ENCODE data around the gene CAVIN3. TPM values are rescaled to one million over a fixed set of nuclear protein-coding genes. Genes with fewer than 3 reads are reported as not detected.

CAVIN3 gene
- total RNA-seq, 1 donor, result 142 TPM

DNA sequence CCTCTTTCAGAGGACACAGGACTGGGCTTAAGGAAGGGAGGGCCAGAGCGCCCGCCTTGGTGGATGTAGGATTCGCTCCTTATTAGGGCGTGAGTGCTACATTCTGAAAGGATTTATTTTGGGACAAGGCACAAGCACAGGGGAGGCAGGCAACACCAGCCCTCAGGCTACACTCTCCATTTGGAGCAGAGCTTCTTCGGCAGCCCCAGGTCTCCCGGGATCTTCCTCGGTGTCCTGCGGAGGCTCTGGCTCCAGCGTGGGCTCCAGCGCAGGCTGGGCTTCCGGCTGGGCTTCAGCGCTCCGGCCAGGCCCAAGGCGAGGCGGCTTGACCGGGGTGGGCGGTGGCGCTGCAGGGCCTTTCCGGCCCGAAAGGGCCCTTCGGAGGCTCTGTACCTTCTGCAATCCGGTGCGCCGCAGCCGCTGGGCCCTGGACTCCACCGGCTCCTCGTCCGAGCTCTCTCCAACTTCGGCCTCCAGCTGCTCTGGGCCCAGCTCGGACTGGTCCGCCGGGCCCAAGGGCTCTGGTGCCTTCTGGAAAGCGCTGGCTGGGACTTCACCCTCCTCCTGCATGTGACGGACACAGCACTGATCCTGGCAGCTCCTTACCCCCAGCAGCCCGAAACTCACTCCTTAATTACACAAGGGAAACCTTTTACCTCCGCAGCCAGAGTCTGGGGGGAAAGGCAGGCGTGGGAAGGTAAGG is 1.1 kb downstream of the CAVIN3 start:
- TF ChIP-seq, protein P1, sequence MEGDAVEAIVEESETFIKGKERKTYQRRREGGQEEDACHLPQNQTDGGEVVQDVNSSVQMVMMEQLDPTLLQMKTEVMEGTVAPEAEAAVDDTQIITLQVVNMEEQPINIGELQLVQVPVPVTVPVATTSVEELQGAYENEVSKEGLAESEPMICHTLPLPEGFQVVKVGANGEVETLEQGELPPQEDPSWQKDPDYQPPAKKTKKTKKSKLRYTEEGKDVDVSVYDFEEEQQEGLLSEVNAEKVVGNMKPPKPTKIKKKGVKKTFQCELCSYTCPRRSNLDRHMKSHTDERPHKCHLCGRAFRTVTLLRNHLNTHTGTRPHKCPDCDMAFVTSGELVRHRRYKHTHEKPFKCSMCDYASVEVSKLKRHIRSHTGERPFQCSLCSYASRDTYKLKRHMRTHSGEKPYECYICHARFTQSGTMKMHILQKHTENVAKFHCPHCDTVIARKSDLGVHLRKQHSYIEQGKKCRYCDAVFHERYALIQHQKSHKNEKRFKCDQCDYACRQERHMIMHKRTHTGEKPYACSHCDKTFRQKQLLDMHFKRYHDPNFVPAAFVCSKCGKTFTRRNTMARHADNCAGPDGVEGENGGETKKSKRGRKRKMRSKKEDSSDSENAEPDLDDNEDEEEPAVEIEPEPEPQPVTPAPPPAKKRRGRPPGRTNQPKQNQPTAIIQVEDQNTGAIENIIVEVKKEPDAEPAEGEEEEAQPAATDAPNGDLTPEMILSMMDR (IDR thresholded peaks at IDR 0.05; ENCODE audit: insufficient read depth, low read depth, low read length), result no peak
- peak; percentile 68 for DNase-seq (ENCODE audit: low read depth)
- peak overlapping the region; percentile 78 for H3K4me3 ChIP-seq (ENCODE audit: low read depth, low read length)

DNA sequence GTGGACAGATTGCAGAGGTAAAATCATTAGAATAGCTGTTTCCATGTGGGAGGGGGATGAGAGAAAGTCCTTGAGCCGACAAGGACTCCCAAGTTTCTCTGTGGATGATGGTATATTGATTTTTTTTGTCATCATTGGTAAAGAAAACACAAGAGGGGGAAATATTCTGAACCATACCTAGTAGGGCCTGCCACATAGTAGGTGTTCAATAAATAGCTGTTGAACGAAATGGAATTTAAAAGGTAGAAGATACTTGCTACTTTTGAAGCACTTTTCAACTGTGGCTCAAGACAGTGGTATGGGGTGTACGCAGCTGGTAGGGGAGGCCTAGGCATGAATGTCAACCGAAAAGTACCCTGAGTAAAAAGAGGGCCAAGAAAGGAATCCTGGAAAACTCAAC is 2.1 kb downstream of the CAVIN3 start:
- DNase-seq (ENCODE audit: low read depth), result no peak
- TF ChIP-seq, protein P1 (IDR thresholded peaks at IDR 0.05; ENCODE audit: insufficient read depth, low read depth, low read length), result no peak
- H3K4me3 ChIP-seq (ENCODE audit: low read depth, low read length), result peak overlapping the region; percentile 78

DNA sequence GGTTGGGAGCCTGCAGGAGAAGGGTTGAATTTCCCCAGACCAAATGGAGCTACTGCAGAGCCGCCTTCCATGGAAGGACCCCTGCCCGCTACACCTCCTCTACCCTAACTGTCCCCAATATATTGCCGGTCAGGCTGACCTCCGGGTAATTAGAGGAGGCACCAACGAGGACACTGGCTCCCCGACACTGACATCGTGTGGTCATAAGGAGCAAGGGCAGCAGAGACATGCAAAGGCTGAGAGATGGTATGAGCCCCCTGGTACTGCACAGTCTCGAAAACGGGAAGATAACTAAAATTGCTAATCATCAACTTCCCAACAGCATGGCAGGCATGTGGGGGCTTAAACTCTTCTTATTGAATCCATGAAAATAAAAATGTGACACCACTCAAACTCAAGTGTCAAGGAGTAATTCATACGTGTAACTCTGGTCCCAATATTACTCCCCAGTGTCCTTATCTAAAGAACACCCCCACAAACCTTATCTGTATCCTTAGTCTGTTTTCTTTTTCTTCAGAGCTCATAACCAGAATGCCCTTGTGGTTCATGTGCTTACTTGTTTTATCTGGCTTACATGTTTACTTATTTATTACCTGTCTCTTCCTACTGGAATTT is 4.4 kb downstream of the CAVIN3 start:
- TF ChIP-seq, protein P1 (IDR thresholded peaks at IDR 0.05; ENCODE audit: insufficient read depth, low read depth, low read length), result peak; percentile 96
- H3K4me3 ChIP-seq (ENCODE audit: low read depth, low read length), result no peak overlapping the region
- peak; percentile 69 for DNase-seq (ENCODE audit: low read depth)

DNA sequence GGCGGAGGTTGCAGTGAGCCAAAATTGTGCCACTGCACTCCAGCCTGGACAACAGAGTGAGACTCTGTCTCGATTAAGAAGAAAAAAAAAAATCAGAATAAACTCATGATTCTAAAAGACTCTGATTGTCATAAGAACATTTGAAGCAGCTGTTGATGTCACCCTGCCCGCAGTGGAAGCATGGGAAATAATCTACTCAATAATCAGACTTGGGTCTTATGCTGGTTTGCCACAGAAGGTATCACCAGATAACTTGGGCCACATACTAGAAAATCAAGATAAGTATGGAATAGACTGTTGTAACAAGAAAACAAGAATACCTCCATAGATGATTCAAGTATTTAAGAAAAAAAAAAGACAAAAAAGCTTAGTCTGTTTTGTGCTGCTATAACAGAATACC is 8.2 kb downstream of the CAVIN3 start:
- no peak for DNase-seq (ENCODE audit: low read depth)
- TF ChIP-seq, protein P1 (IDR thresholded peaks at IDR 0.05; ENCODE audit: insufficient read depth, low read depth, low read length), result no peak
- no peak overlapping the region for H3K4me3 ChIP-seq (ENCODE audit: low read depth, low read length)

DNA sequence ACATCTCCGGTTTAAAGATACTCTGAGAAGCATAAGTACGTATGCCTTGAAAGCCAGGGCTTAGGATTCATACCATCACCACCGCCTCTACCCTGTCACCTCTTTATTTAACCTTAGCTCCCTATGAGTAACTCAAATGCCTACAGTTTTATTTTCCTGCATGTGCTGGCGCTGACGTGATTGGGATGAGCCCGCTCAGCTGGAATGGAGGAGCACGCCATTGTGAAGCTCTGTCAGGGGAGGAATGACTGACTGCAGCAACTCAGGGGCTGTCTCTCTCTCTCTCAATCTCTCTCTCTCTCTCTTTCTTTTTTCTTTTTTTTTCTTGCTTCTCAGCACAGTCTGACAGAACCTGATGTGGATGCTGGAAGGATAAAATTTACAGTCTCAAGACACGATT is 12.4 kb downstream of the CAVIN3 start:
- TF ChIP-seq, protein P1 (IDR thresholded peaks at IDR 0.05; ENCODE audit: insufficient read depth, low read depth, low read length), result no peak

DNA sequence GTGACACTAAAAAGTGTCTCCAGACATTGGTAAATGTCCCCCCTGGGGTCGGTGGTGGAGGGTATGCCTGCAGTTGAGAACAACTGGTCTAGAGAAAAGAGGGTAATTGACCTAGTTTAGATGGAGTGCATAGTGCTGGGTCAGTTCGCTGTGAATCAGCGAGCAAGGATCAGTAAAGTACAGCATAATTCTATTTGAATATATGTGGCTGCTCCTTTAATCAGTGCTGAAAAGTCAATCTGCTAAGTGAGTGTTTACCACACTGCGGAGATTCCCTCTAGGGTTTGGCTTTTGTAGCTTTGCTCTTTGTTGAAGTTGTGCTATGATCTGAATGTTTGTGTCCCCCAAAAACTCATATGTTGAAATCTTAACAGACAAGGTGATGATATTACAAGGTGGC is 15.0 kb downstream of the CAVIN3 start:
- no peak for DNase-seq (ENCODE audit: low read depth)
- TF ChIP-seq, protein P1 (IDR thresholded peaks at IDR 0.05; ENCODE audit: insufficient read depth, low read depth, low read length), result no peak
- H3K4me3 ChIP-seq (ENCODE audit: low read depth, low read length), result no peak overlapping the region

More for the DNA sequence above, 12.4 kb downstream of the CAVIN3 start:
- peak; percentile 25 for DNase-seq (ENCODE audit: low read depth)
- H3K4me3 ChIP-seq (ENCODE audit: low read depth, low read length), result no peak overlapping the region

Data from fibroblast of villous mesenchyme (primary cell).